CD4-positive, alpha-beta memory T cell (primary cell): ENCODE results near the gene IMMT. TPM values are rescaled to one million over a fixed set of nuclear protein-coding genes. Genes with fewer than 3 reads are reported as not detected.

Experiments used
- CTCF ChIA-PET: fragments of 350-600 bp; sonication (Branson Sonifier 250); formaldehyde crosslinking; loops from one replicate; lab custom pipeline; 2021; ENCODE audit warnings: inconsistent platforms; ENCODE audit not compliant: partially characterized antibody; lab: Charles Lee
- POLR2A ChIA-PET: fragments of 350-600 bp; sonication (Branson Sonifier 250); formaldehyde crosslinking; loops from one replicate; lab custom pipeline; 2021; ENCODE audit not compliant: partially characterized antibody; lab: Charles Lee
- DNase-seq, 5 donors: peaks; one replicate each; pipeline versions ENCODE4 v3.0.0 to v3.0.0-alpha.2; 2020 to 2022; ENCODE audit warnings: mixed read lengths in 1 of 5
- H3K27ac ChIP-seq: one replicate; pipeline ENCODE4 v1.7.0; 2013; ENCODE audit warnings: low read depth, low read length
- H3K27me3 ChIP-seq: 2 replicates; pipeline ENCODE4 v1.7.0; 2013; ENCODE audit warnings: mild to moderate bottlenecking, low read length, moderate library complexity; ENCODE audit not compliant: insufficient read depth
- H3K36me3 ChIP-seq: 2 replicates; pipeline ENCODE4 v1.7.0; 2013; ENCODE audit warnings: mild to moderate bottlenecking, low read length, moderate library complexity; ENCODE audit not compliant: insufficient read depth
- H3K4me1 ChIP-seq: 2 replicates; pipeline ENCODE4 v1.7.0; 2013; ENCODE audit warnings: mild to moderate bottlenecking, low read length, moderate library complexity; ENCODE audit not compliant: insufficient read depth
- H3K4me3 ChIP-seq, 2 donors: one replicate each; pipeline ENCODE4 v1.7.0; 2013; ENCODE audit warnings: low read length in 2 of 2, mild to moderate bottlenecking in 1 of 2
- H3K9me3 ChIP-seq, 2 donors: one replicate each; pipeline ENCODE4 v1.7.0; 2013; ENCODE audit warnings: low read length in 2 of 2, control low read depth in 1 of 2; ENCODE audit not compliant: control insufficient read depth in 1 of 2
- H3K27ac Mint-ChIP-seq, 7 donors: one replicate each; pipeline ENCODE4 v1.8.0; 2020 to 2021; ENCODE audit warnings: mixed read lengths in 7 of 7, mild to moderate bottlenecking in 6 of 7, inconsistent platforms in 3 of 7, moderate library complexity in 3 of 7
- H3K27me3 Mint-ChIP-seq, 2 donors: one replicate each; pipeline ENCODE4 v1.8.0; 2020 to 2021; ENCODE audit warnings: mixed read lengths in 2 of 2
- H3K36me3 Mint-ChIP-seq, 2 donors: one replicate each; pipeline ENCODE4 v1.8.0; 2020 to 2021; ENCODE audit warnings: mixed read lengths in 2 of 2, inconsistent platforms in 1 of 2, mild to moderate bottlenecking in 1 of 2
- H3K4me1 Mint-ChIP-seq, 4 donors: one replicate each; pipeline ENCODE4 v1.8.0; 2020 to 2021; ENCODE audit warnings: mixed read lengths in 4 of 4, mild to moderate bottlenecking in 1 of 4
- H3K4me3 Mint-ChIP-seq, 8 donors: one replicate each; pipeline ENCODE4 v1.8.0; 2020 to 2021; ENCODE audit warnings: mixed read lengths in 8 of 8, mild to moderate bottlenecking in 7 of 8, moderate library complexity in 6 of 8, inconsistent platforms in 3 of 8
- H3K9me3 Mint-ChIP-seq, 8 donors: one replicate each; pipeline ENCODE4 v1.8.0; 2020 to 2021; ENCODE audit warnings: mixed read lengths in 8 of 8, mild to moderate bottlenecking in 5 of 8, inconsistent platforms in 3 of 8, moderate library complexity in 1 of 8
- intact Hi-C: fragments of 100-400 bp; cut with micrococcal nuclease; formaldehyde crosslinking; loops from one replicate; pipeline ENCODE4 v1.15.1; 2023
- polyA plus RNA-seq, 2 donors: library from polyadenylated mRNA; unstranded; fragments of 300-500 nt; fragmentation: Illumina TruSeq; gene quantifications; one replicate each; pipeline ENCODE4 v1.2.3, GENCODE V29; 2021
- total RNA-seq, 2 experiments: library from RNA; stranded (reverse); gene quantifications; one replicate each; pipeline ENCODE4 v1.2.3, GENCODE V29; 2021

IMMT gene
- total and polyA plus RNA-seq, 4 experiments from 2014 or later, result 49.8 to 82.7 (median 78.0) TPM

DNA sequence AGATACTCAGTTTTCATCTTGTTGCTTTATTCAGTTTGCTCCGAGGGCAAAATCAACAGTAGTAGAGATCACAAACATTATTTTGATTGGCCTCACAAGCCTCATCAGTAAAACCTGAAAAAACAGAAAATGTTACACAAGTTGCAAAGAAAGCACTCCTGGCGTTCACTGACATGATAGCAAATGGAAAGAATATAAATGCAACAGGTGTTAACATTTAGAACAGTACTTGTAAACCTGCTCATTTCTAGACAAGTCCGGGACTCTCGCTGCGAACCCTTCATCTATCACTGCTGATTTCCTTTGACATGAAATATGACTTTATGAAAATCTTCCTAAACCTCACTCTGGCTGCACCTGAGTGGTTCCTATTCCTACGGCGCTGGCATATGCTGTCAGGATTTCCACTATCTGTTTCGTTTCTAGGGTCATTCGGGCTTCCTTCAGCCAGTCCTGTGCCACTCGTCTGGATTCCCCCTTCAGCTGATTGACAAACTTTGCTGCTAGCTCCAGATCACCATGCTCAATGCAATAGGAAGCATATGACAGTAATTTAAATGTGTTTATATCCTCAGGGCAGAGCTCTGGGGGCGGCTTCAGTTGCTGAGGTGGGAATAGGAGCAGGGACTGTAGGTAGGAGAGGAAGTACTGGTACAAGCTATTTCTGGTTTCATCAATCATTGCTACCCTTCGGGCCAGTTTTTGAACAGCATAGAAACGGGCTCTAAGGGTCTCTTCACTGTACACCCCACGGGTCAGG is 51.2 kb downstream of the IMMT start:
- ChIA-PET POLR2A (no interaction called here), CTCF (interaction anchor here (0.8 kb wide), 1 partner anchor 62 kb away, joined by 3 read pairs; no protein-coding TSS in a partner anchor)
- H3K4me1 Mint-ChIP-seq, result peaks cover 8 to 17% (median 12%) of the 10 kb centered on the region in 4 donors
- Histone ChIP-seq H3K4me3 (no peak overlapping the region), H3K4me1 (no peaks in the 10 kb centered on the region), H3K27me3 (no peaks in the 10 kb centered on the region), H3K36me3 (peaks cover 43% of the 10 kb centered on the region), H3K9me3 (no peaks in the 10 kb centered on the region), H3K27ac (no peak overlapping the region)
- no peak overlapping the region for H3K4me3 Mint-ChIP-seq
- peaks cover 46 to 77% of the 10 kb centered on the region in 2 donors for H3K36me3 Mint-ChIP-seq
- intact Hi-C loops, result no loop called here
- DNase-seq, result no peak
- no peaks in the 10 kb centered on the region for H3K27me3 Mint-ChIP-seq
- H3K9me3 Mint-ChIP-seq, result no peaks in the 10 kb centered on the region
- peak overlapping the region in 5 of 7 donors; percentile 13 to 50 (median 23) for H3K27ac Mint-ChIP-seq

GRCh38 chr2:86143307-86143706 is 52.0 kb downstream of the IMMT start:
- H3K4me1 ChIP-seq, result no peaks in the 10 kb centered on the region

GRCh38 chr2:86142436-86143257 is 52.6 kb downstream of the IMMT start:
- Histone ChIP-seq H3K4me3 (no peak overlapping the region), H3K9me3 (no peaks in the 10 kb centered on the region), H3K4me1 (no peaks in the 10 kb centered on the region), H3K27me3 (no peaks in the 10 kb centered on the region), H3K36me3 (peaks cover 45% of the 10 kb centered on the region), H3K27ac (no peak overlapping the region)
- Mint-ChIP-seq H3K27ac (peak overlapping the region in 2 of 7 donors; percentile 32 to 48), H3K9me3 (no peaks in the 10 kb centered on the region), H3K4me1 (peaks cover 8 to 20% (median 14%) of the 10 kb centered on the region in 4 donors), H3K4me3 (no peak overlapping the region), H3K27me3 (no peaks in the 10 kb centered on the region), H3K36me3 (peaks cover 42 to 78% of the 10 kb centered on the region in 2 donors)
- ChIA-PET CTCF (no interaction called here), POLR2A (no interaction called here)
- intact Hi-C loops, result no loop called here
- DNase-seq, result no peak

More at GRCh38 chr2:86143307-86143706, 52.0 kb downstream of the IMMT start:
- intact Hi-C loops, result no loop called here
- H3K27ac ChIP-seq, result no peak overlapping the region
- Mint-ChIP-seq H3K36me3 (peaks cover 41 to 78% of the 10 kb centered on the region in 2 donors), H3K4me1 (peaks cover 8 to 20% (median 14%) of the 10 kb centered on the region in 4 donors), H3K27ac (peak overlapping the region in 2 of 7 donors; percentile 32 to 68), H3K27me3 (no peaks in the 10 kb centered on the region), H3K9me3 (no peaks in the 10 kb centered on the region), H3K4me3 (no peak overlapping the region)
- H3K27me3 ChIP-seq, result no peaks in the 10 kb centered on the region
- ChIA-PET CTCF (no interaction called here), POLR2A (no interaction called here)
- no peaks in the 10 kb centered on the region for H3K9me3 ChIP-seq
- no peak for DNase-seq
- H3K4me3 ChIP-seq, result no peak overlapping the region
- H3K36me3 ChIP-seq, result peaks cover 43% of the 10 kb centered on the region

DNA sequence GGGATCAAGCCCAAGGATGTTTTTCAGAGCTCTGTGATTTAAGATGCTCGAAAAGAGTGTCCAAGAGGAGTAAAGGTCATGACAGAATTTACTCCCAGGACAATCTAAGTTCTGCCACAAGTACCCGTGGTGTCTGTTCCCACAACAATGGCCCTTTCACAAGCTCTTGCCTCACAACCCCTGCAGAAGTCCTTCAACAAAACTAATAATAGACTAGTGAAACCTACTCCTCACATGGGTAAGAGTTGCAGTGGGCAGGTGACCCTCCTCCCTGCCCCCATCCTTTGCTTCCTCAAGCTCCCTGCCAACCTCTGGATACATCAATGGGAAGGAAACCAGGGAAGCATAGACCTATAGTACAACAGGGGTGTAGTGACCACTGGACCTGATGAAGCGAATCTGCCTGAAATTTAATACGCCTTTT is 54.3 kb downstream of the IMMT start:
- H3K4me3 ChIP-seq, result no peak overlapping the region
- no peak for DNase-seq
- no peak overlapping the region for H3K4me3 Mint-ChIP-seq
- H3K36me3 Mint-ChIP-seq, result peaks cover 47 to 83% of the 10 kb centered on the region in 2 donors
- no peaks in the 10 kb centered on the region for H3K9me3 Mint-ChIP-seq
- no peaks in the 10 kb centered on the region for H3K27me3 Mint-ChIP-seq
- no peaks in the 10 kb centered on the region for H3K9me3 ChIP-seq
- no peaks in the 10 kb centered on the region for H3K4me1 ChIP-seq
- CTCF ChIA-PET, result no interaction called here
- peak overlapping the region in 5 of 7 donors; percentile 16 to 82 (median 62) for H3K27ac Mint-ChIP-seq
- H3K27ac ChIP-seq, result no peak overlapping the region
- intact Hi-C loops, result no loop called here
- H3K27me3 ChIP-seq, result no peaks in the 10 kb centered on the region
- H3K36me3 ChIP-seq, result peaks cover 55% of the 10 kb centered on the region
- peaks cover 8 to 20% (median 14%) of the 10 kb centered on the region in 4 donors for H3K4me1 Mint-ChIP-seq
- POLR2A ChIA-PET, result interaction anchor here (0.7 kb wide), 1 partner anchor 11 kb away, joined by 4 read pairs; no protein-coding TSS in a partner anchor

GRCh38 chr2:86139981-86140380 is 55.3 kb downstream of the IMMT start:
- Mint-ChIP-seq H3K27ac (peak overlapping the region in 4 of 7 donors; percentile 33 to 77 (median 59)), H3K4me1 (peaks cover 8 to 20% (median 14%) of the 10 kb centered on the region in 4 donors), H3K27me3 (no peaks in the 10 kb centered on the region), H3K4me3 (no peak overlapping the region), H3K9me3 (no peaks in the 10 kb centered on the region), H3K36me3 (peaks cover 55 to 87% of the 10 kb centered on the region in 2 donors)
- Histone ChIP-seq H3K27ac (no peak overlapping the region), H3K27me3 (no peaks in the 10 kb centered on the region), H3K4me1 (no peaks in the 10 kb centered on the region), H3K9me3 (no peaks in the 10 kb centered on the region), H3K4me3 (no peak overlapping the region), H3K36me3 (peaks cover 55% of the 10 kb centered on the region)
- ChIA-PET POLR2A (no interaction called here), CTCF (no interaction called here)
- DNase-seq, result peak in 4 of 5 donors; percentile 7 to 30 (median 20)
- intact Hi-C loops, result no loop called here

GRCh38 chr2:86138736-86139625 is 56.3 kb downstream of the IMMT start:
- CTCF ChIA-PET, result interaction anchor here (1.0 kb wide), 1 partner anchor 84 kb away, joined by 3 read pairs; no protein-coding TSS in a partner anchor
- Histone ChIP-seq H3K27ac (no peak overlapping the region), H3K4me3 (no peak overlapping the region), H3K27me3 (no peaks in the 10 kb centered on the region), H3K36me3 (peaks cover 55% of the 10 kb centered on the region), H3K9me3 (no peaks in the 10 kb centered on the region), H3K4me1 (no peaks in the 10 kb centered on the region)
- Mint-ChIP-seq H3K27ac (peak overlapping the region in 6 of 7 donors; percentile 27 to 84 (median 70)), H3K4me1 (peaks cover 8 to 20% (median 14%) of the 10 kb centered on the region in 4 donors), H3K4me3 (no peak overlapping the region), H3K9me3 (no peaks in the 10 kb centered on the region), H3K36me3 (peaks cover 55 to 87% of the 10 kb centered on the region in 2 donors), H3K27me3 (no peaks in the 10 kb centered on the region)
- intact Hi-C loops, result no loop called here
- DNase-seq, result no peak
- POLR2A ChIA-PET, result interaction anchor here (1.4 kb wide), 1 partner anchor 13 kb away, joined by 3 read pairs; no protein-coding TSS in a partner anchor
